ENCODE results near the gene PTPN4. TPM values are rescaled to one million over a fixed set of nuclear protein-coding genes. Genes with fewer than 3 reads are reported as not detected.

PTPN4 gene
- total RNA-seq, 2 experiments from 2014 or later, result 49.3 to 50.6 TPM

DNA sequence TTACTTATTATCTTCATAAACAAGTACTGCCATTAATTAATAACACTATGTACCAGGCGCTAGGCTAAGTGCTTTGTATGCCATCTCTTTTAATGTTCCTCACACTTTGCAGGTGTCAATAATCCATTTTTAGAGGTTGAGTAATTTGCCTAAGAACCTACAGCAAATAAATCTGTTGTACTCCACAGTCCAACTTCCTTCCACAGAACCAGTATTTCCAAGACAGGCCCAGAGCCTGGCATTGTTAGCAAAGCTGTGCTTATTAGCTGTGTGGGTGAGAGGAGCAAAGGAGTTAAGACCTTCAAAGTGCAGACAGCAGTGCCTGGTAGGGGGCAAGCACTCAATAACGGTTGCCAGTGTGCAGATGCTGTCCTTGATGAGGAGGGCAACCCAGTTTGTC, 14.2 kb upstream of the PTPN4 start:
- Histone ChIP-seq H3K9me3 (ENCODE audit: low read length) (no peaks in the 10 kb centered on the region), H3K27ac (ENCODE audit: low read depth, low read length, poor library complexity, severe bottlenecking) (no peak overlapping the region), H4K20me1 (ENCODE audit: insufficient read depth, low read length) (no peaks in the 10 kb centered on the region), H2AFZ (ENCODE audit: low read length) (no peak overlapping the region), H3K79me2 (ENCODE audit: insufficient read depth, low read depth, low read length) (no peaks in the 10 kb centered on the region), H3K9me2 (ENCODE audit: insufficient read depth, low read length) (no peaks in the 10 kb centered on the region), H3K4me1 (ENCODE audit: insufficient read depth, low read length, poor library complexity, severe bottlenecking) (no peaks in the 10 kb centered on the region), H3K36me3 (ENCODE audit: insufficient read depth, low read length) (no peaks in the 10 kb centered on the region), H3K4me3 (ENCODE audit: low read depth, low read length, poor library complexity, severe bottlenecking) (no peak overlapping the region), H3K4me2 (ENCODE audit: low read length) (no peak overlapping the region)
- no TSS peak for BruUV-seq (replicated peaks)
- POLR2A ChIA-PET, result interaction anchor here (1.2 kb wide), 1 partner anchor 16 kb away, joined by 3 read pairs; no protein-coding TSS in a partner anchor
- intact Hi-C loops (cut with micrococcal nuclease; ENCODE audit: unreplicated experiment), result no loop called here
- TF ChIP-seq, protein P1, sequence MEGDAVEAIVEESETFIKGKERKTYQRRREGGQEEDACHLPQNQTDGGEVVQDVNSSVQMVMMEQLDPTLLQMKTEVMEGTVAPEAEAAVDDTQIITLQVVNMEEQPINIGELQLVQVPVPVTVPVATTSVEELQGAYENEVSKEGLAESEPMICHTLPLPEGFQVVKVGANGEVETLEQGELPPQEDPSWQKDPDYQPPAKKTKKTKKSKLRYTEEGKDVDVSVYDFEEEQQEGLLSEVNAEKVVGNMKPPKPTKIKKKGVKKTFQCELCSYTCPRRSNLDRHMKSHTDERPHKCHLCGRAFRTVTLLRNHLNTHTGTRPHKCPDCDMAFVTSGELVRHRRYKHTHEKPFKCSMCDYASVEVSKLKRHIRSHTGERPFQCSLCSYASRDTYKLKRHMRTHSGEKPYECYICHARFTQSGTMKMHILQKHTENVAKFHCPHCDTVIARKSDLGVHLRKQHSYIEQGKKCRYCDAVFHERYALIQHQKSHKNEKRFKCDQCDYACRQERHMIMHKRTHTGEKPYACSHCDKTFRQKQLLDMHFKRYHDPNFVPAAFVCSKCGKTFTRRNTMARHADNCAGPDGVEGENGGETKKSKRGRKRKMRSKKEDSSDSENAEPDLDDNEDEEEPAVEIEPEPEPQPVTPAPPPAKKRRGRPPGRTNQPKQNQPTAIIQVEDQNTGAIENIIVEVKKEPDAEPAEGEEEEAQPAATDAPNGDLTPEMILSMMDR (conservative IDR thresholded peaks at IDR 0.05; ENCODE audit: low read length), result no peak
- CTCF ChIA-PET (ENCODE audit: unreplicated experiment), result no interaction called here
- DNase-seq (ENCODE audit: low spot score), result no peak

GRCh38 chr2:119746836-119747686, 12.7 kb upstream of the PTPN4 start:
- no peak for DNase-seq (ENCODE audit: low spot score)
- TF ChIP-seq, protein P1 (conservative IDR thresholded peaks at IDR 0.05; ENCODE audit: low read length), result no peak
- TF ChIP-seq EZH2phosphoT487 (IDR thresholded peaks at IDR 0.05; ENCODE audit: borderline replicate concordance, low read depth, low read length), result no peak
- H2AFZ ChIP-seq (ENCODE audit: low read length), result no peak overlapping the region
- H3K4me2 ChIP-seq (ENCODE audit: low read length), result no peak overlapping the region
- H3K4me1 ChIP-seq (ENCODE audit: insufficient read depth, low read length, poor library complexity, severe bottlenecking), result no peaks in the 10 kb centered on the region
- POLR2A ChIA-PET, result interaction anchor here (0.9 to 1.0 kb wide), 2 partner anchors 8 to 10 kb away, joined by 3 to 6 read pairs; no protein-coding TSS in a partner anchor
- H3K27ac ChIP-seq (ENCODE audit: low read depth, low read length, poor library complexity, severe bottlenecking), result no peak overlapping the region
- BruUV-seq (replicated peaks), result no TSS peak
- no peak overlapping the region for H3K4me3 ChIP-seq (ENCODE audit: low read depth, low read length, poor library complexity, severe bottlenecking)
- H3K9me3 ChIP-seq (ENCODE audit: low read length), result no peaks in the 10 kb centered on the region
- H3K9me2 ChIP-seq (ENCODE audit: insufficient read depth, low read length), result no peaks in the 10 kb centered on the region
- H3K36me3 ChIP-seq (ENCODE audit: insufficient read depth, low read length), result no peaks in the 10 kb centered on the region
- H3K79me2 ChIP-seq (ENCODE audit: insufficient read depth, low read depth, low read length), result no peaks in the 10 kb centered on the region
- intact Hi-C loops (cut with micrococcal nuclease; ENCODE audit: unreplicated experiment), result no loop called here
- CTCF ChIA-PET (ENCODE audit: unreplicated experiment), result no interaction called here
- no peaks in the 10 kb centered on the region for H4K20me1 ChIP-seq (ENCODE audit: insufficient read depth, low read length)

DNA sequence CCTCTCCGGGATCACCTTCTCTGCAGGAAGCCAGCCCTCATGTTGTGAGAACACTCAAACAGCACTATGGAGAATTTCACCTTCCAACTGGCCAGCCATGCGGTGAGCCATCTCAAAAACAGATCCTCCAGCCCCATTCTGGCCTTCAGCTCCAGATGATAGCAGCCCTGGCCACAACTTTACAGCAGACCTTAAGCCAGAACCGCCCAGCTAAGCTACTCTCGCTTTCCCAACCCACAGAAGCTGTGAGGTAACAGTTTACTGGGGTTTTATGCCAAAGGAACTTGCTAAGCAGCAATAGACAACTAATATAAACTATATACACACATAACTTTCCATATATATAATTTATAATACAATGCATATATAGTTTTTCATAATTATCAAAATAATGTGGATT, 11.6 kb upstream of the PTPN4 start:
- Histone ChIP-seq H3K4me1 (ENCODE audit: insufficient read depth, low read length, poor library complexity, severe bottlenecking) (no peaks in the 10 kb centered on the region), H3K9me3 (ENCODE audit: low read length) (no peaks in the 10 kb centered on the region), H3K4me3 (ENCODE audit: low read depth, low read length, poor library complexity, severe bottlenecking) (no peak overlapping the region), H3K36me3 (ENCODE audit: insufficient read depth, low read length) (no peaks in the 10 kb centered on the region), H3K27ac (ENCODE audit: low read depth, low read length, poor library complexity, severe bottlenecking) (no peak overlapping the region), H3K79me2 (ENCODE audit: insufficient read depth, low read depth, low read length) (no peaks in the 10 kb centered on the region), H3K9me2 (ENCODE audit: insufficient read depth, low read length) (no peaks in the 10 kb centered on the region), H2AFZ (ENCODE audit: low read length) (no peak overlapping the region), H3K4me2 (ENCODE audit: low read length) (no peak overlapping the region), H4K20me1 (ENCODE audit: insufficient read depth, low read length) (no peaks in the 10 kb centered on the region)
- POLR2A ChIA-PET, result no interaction called here
- no peak for DNase-seq (ENCODE audit: low spot score)
- BruUV-seq (replicated peaks), result no TSS peak
- TF ChIP-seq, protein P1 (conservative IDR thresholded peaks at IDR 0.05; ENCODE audit: low read length), result no peak
- TF ChIP-seq EZH2phosphoT487 (IDR thresholded peaks at IDR 0.05; ENCODE audit: borderline replicate concordance, low read depth, low read length), result no peak
- intact Hi-C loops (cut with micrococcal nuclease; ENCODE audit: unreplicated experiment), result no loop called here
- CTCF ChIA-PET (ENCODE audit: unreplicated experiment), result interaction anchor here (0.7 kb wide), 1 partner anchor 426 kb away, joined by 4 read pairs; no protein-coding TSS in a partner anchor

All from OCI-LY7 (cell line).